Midbrain (tissue), 1 donor: ENCODE data around the gene SIGLEC1.

Experiments used
- DNase-seq: peaks from one replicate; lab custom pipeline; 2025; lab: John Stamatoyannopoulos, UW

Gene SIGLEC1

GRCh38 chr20:3728876-3729275 is 16.5 kb upstream of the SIGLEC1 start:
- no peak for DNase-seq

GRCh38 chr20:3728354-3728753 is 16.0 kb upstream of the SIGLEC1 start:
- no peak for DNase-seq

- DNase-seq: no peak
Measured at GRCh38 chr20:3727401-3728021, 15.1 kb upstream of the SIGLEC1 start.

- no peak for DNase-seq
Measured at GRCh38 chr20:3724356-3724755, 12.0 kb upstream of the SIGLEC1 start.

- no peak for DNase-seq
Measured at GRCh38 chr20:3723284-3723683, 10.9 kb upstream of the SIGLEC1 start.

GRCh38 chr20:3721912-3722311 is 9.5 kb upstream of the SIGLEC1 start:
- DNase-seq: no peak

- no peak for DNase-seq
Measured at GRCh38 chr20:3720626-3721025, 8.2 kb upstream of the SIGLEC1 start.

- DNase-seq: no peak
Measured at GRCh38 chr20:3720068-3720467, 7.7 kb upstream of the SIGLEC1 start.

GRCh38 chr20:3719046-3719445 is 6.6 kb upstream of the SIGLEC1 start:
- DNase-seq: no peak

- no peak for DNase-seq
Measured at GRCh38 chr20:3716195-3716834, 3.9 kb upstream of the SIGLEC1 start.

- peak; percentile 21 for DNase-seq
Measured at GRCh38 chr20:3714092-3714491, 1.7 kb upstream of the SIGLEC1 start.

GRCh38 chr20:3711484-3711941 is 887 bp downstream of the SIGLEC1 start:
- DNase-seq: no peak

- peak; percentile 73 for DNase-seq
Measured at GRCh38 chr20:3710703-3711483, 1.5 kb downstream of the SIGLEC1 start.

- DNase-seq: no peak
Measured at GRCh38 chr20:3710011-3710466, 2.4 kb downstream of the SIGLEC1 start.

GRCh38 chr20:3707508-3707899 is 4.9 kb downstream of the SIGLEC1 start:
- no peak for DNase-seq

GRCh38 chr20:3706774-3707507 is 5.5 kb downstream of the SIGLEC1 start:
- DNase-seq: no peak

- no peak for DNase-seq
Measured at GRCh38 chr20:3705970-3706739, 6.2 kb downstream of the SIGLEC1 start.

GRCh38 chr20:3705491-3705969 is 6.9 kb downstream of the SIGLEC1 start:
- DNase-seq: no peak

- no peak for DNase-seq
Measured at GRCh38 chr20:3704087-3704486, 8.3 kb downstream of the SIGLEC1 start.

- no peak for DNase-seq
Measured at GRCh38 chr20:3702611-3703391, 9.6 kb downstream of the SIGLEC1 start.
